AG04450 (cell line): ENCODE data around the gene SLC7A10. TPM values are rescaled to one million over a fixed set of nuclear protein-coding genes. Genes with fewer than 3 reads are reported as not detected.

ENCODE experiments used
- CTCF ChIA-PET: fragments of 300-600, 350-600 bp; formaldehyde crosslinking; extraction: SDS; loops from one replicate; lab custom pipeline; 2022; ENCODE audit warnings: antibody characterized with exemption, inconsistent platforms; lab: Charles Lee
- POLR2A ChIA-PET: fragments of 350-600 bp; formaldehyde crosslinking; extraction: SDS; loops from one replicate; lab custom pipeline; 2021; ENCODE audit warnings: antibody characterized with exemption, inconsistent platforms; lab: Yijun Ruan, JAX
- DNase-seq: peaks from one replicate; pipeline ENCODE4 v3.0.0-alpha.2; 2011; ENCODE audit warnings: low read depth, low spot score
- H3K27ac ChIP-seq: one replicate; pipeline ENCODE4 v1.5.1; 2012; ENCODE audit warnings: low read depth, low read length, control low read depth
- H3K27me3 ChIP-seq: one replicate; pipeline ENCODE4 v1.6.0; 2012; ENCODE audit warnings: low read length; ENCODE audit not compliant: control insufficient read depth, insufficient read depth
- H3K4me3 ChIP-seq: 2 replicates; pipeline ENCODE4 v1.5.1; 2011; ENCODE audit warnings: mild to moderate bottlenecking, low read depth, low read length, control low read depth
- H3K9me3 ChIP-seq: 2 replicates; pipeline ENCODE4 v1.5.1; 2012; ENCODE audit warnings: low read length; ENCODE audit not compliant: control insufficient read depth, insufficient read depth
- polyA plus RNA-seq: library from polyadenylated mRNA; depleted of rRNA; stranded (reverse); fragments of >200 nt; gene quantifications from 2 replicates; pipeline ENCODE4 v1.2.3, GENCODE V29; 2011
- TF ChIP-seq, protein P1 (sequence below): IDR thresholded peaks from 2 replicates; pipeline ENCODE4 v1.5.1; 2011; ENCODE audit warnings: low read depth, low read length, control low read depth, inconsistent platforms

Gene SLC7A10
- polyA plus RNA-seq, 1 experiment: not detected

DNA sequence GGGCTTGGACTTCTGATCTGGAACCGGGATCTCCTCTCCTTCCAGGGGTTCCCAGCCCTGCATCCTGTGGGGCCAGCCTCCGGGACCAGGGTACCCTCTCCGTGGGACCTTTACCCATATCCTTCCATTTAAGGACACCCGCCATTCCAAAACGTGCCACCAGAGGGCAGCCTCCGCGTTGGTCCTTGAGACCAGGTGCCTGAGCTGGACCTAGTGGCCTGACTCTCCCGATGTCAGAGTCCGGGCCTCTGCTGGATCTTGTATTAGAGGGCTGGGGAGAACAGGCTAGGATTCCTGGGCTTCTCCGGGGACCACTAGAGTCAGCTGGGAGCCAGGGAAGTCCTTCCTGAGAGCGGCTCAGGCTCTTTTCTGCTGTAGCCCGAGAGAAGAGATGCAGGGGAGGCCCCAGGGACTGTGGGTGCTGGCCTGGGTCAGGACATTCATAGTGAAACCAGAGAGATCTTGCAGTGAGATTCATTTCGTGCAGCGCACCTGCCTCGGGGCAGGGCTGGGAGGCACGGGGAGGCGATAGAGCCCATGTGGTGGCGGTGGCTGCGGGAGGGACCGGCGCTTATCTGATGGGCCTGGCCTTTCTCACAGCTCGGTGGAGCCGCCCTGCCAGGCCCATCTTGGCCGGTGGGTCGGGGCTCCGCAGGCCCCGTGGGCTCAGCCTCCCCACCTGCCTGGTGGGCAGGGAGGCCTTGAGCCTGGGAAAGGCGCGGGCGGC, 9.8 kb upstream of the SLC7A10 start:
- peaks cover 17% of the 10 kb centered on the region for H3K27me3 ChIP-seq
- TF ChIP-seq, protein P1, sequence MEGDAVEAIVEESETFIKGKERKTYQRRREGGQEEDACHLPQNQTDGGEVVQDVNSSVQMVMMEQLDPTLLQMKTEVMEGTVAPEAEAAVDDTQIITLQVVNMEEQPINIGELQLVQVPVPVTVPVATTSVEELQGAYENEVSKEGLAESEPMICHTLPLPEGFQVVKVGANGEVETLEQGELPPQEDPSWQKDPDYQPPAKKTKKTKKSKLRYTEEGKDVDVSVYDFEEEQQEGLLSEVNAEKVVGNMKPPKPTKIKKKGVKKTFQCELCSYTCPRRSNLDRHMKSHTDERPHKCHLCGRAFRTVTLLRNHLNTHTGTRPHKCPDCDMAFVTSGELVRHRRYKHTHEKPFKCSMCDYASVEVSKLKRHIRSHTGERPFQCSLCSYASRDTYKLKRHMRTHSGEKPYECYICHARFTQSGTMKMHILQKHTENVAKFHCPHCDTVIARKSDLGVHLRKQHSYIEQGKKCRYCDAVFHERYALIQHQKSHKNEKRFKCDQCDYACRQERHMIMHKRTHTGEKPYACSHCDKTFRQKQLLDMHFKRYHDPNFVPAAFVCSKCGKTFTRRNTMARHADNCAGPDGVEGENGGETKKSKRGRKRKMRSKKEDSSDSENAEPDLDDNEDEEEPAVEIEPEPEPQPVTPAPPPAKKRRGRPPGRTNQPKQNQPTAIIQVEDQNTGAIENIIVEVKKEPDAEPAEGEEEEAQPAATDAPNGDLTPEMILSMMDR: peak; percentile 91
- POLR2A ChIA-PET: interaction anchor here (0.7 kb wide), 1 partner anchor 858 kb away, joined by 5 read pairs; no protein-coding TSS in a partner anchor
- H3K9me3 ChIP-seq: no peaks in the 10 kb centered on the region
- CTCF ChIA-PET: interaction anchor here (0.6 to 6.5 kb wide), 28 partner anchors 8 to 535 kb away, joined by 3 to 54 read pairs (median 4); partner anchors contain the start of genes CEBPA and SLC7A10
- H3K27ac ChIP-seq: no peak overlapping the region
- DNase-seq: peak; percentile 18
- no peak overlapping the region for H3K4me3 ChIP-seq

DNA sequence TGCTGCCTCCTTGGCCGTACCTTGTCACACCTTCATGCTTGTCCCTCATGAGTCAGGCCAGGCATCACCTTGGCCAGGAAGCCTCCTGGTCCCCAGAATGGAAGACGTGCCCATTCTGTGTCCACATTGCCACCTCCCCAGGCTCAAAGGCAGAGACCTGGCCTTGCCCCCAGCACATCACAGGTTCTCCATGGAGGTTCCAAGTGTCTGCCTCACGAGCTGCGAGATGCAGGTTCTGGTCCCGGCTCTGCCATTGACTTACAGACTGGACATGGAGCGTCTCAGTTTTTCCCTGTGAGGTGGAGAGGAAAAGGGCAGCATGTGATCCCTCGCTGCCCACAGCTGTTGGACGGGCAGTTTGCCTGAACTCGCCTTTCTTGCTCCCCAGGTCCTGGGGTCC, 9.1 kb upstream of the SLC7A10 start:
- POLR2A ChIA-PET: no interaction called here
- H3K27me3 ChIP-seq: peaks cover 20% of the 10 kb centered on the region
- TF ChIP-seq, protein P1: no peak
- CTCF ChIA-PET: interaction anchor here (1.0 to 6.5 kb wide), 8 partner anchors 12 to 216 kb away, joined by 3 to 54 read pairs (median 4); no protein-coding TSS in a partner anchor
- no peak overlapping the region for H3K4me3 ChIP-seq
- DNase-seq: no peak
- no peaks in the 10 kb centered on the region; the same call in 1 of the 2 replicates for H3K9me3 ChIP-seq
- H3K27ac ChIP-seq: no peak overlapping the region

- H3K27ac ChIP-seq: no peak overlapping the region
- peaks cover 6% of the 10 kb centered on the region for H3K9me3 ChIP-seq
- H3K27me3 ChIP-seq: peaks cover 24% of the 10 kb centered on the region
- CTCF ChIA-PET: interaction anchor here (0.6 to 6.5 kb wide), 5 partner anchors 21 to 1014 kb away, joined by 3 to 54 read pairs (median 4); partner anchors contain the start of gene CEBPA
- TF ChIP-seq, protein P1: no peak
- DNase-seq: no peak
- H3K4me3 ChIP-seq: no peak overlapping the region
- POLR2A ChIA-PET: no interaction called here
These were observed 8.4 kb upstream of the SLC7A10 start for GRCh38 chr19:33234092-33234491.

GRCh38 chr19:33233056-33233873, 7.6 kb upstream of the SLC7A10 start:
- Histone ChIP-seq H3K27ac (no peak overlapping the region), H3K4me3 (no peak overlapping the region), H3K27me3 (peaks cover 18% of the 10 kb centered on the region), H3K9me3 (peaks cover 8% of the 10 kb centered on the region)
- TF ChIP-seq, protein P1: no peak
- POLR2A ChIA-PET: no interaction called here
- DNase-seq: no peak
- CTCF ChIA-PET: no interaction called here
